HG03469 (cell line): Measurements from ENCODE around the gene UGT2A2.
"Not testable (repeated sequence)": the region's sequence is repeated elsewhere in the genome, so short reads cannot be mapped to it uniquely, and the experiment has no call there.

ENCODE experiments used
- ATAC-seq: cut with Tn5 transposase; IDR thresholded peaks from one replicate; pipeline ENCODE4 v1.9.1; 2021; ENCODE audit warnings: mild to moderate bottlenecking, moderate library complexity, moderate number of reproducible peaks; ENCODE audit not compliant: unreplicated experiment

Gene UGT2A2

DNA sequence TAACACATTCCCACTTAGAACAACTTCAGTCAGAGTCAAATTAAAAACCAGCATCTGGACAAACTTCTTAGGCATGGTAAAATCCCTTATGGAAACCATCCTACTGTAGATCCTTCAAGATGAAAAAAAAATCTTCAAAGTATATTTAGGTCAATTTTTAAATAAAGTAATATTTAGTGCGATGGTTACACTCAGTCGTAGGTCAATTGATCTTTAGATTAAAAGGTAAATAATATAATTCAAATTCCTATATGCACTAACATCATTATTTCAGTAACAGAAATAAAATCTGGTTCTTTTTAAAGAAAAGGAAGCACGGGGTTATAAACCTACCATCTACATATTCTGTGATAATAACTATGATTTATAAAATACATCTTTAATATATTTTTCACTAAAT, at the start of gene UGT2A2:
TSS of gene UGT2A2 (minus strand) at position 101 of the 400 bp plus-strand sequence. CDS start at position 99, 2 bp downstream.
- ATAC-seq, result no peak

GRCh38 chr4:69684804-69685203, 45.4 kb upstream of the UGT2A2 start:
- no peak for ATAC-seq

DNA sequence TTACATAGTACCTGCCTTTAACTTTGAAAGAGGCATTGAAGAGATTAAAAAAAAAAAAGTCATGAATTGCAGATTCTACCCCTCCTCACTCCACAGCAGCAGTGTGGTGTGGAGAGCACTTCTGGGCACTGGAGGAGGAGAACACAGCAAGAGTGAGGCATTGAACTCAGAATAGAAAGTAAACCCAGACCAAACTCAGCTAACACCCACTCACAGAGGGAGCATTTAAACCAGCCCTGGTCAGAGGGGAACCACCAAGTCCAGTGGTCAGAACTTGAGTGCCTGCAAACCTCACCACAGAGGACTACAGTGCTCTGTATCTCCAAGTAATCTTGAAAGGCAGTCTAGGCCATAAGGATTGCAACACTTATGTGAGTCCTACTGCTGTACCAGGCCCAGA, 29.2 kb upstream of the UGT2A2 start:
- no peak for ATAC-seq

DNA sequence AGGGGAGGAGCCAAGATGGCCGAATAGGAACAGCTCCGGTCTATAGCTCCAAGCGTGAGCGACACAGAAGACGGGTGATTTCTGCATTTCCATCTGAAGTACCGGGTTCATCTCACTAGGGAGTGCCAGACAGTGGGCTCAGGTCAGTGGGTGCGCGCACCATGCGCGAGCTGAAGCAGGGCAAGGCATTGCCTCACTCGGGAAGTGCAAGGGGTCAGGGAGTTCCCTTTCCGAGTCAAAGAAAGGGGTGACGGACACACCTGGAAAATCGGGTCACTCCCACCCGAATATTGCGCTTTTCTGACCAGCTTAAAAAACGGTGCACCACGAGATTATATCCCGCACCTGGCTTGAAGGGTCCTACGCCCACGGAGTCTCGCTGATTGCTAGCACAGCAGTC, 24.6 kb upstream of the UGT2A2 start:
- not testable (repeated sequence) for ATAC-seq

DNA sequence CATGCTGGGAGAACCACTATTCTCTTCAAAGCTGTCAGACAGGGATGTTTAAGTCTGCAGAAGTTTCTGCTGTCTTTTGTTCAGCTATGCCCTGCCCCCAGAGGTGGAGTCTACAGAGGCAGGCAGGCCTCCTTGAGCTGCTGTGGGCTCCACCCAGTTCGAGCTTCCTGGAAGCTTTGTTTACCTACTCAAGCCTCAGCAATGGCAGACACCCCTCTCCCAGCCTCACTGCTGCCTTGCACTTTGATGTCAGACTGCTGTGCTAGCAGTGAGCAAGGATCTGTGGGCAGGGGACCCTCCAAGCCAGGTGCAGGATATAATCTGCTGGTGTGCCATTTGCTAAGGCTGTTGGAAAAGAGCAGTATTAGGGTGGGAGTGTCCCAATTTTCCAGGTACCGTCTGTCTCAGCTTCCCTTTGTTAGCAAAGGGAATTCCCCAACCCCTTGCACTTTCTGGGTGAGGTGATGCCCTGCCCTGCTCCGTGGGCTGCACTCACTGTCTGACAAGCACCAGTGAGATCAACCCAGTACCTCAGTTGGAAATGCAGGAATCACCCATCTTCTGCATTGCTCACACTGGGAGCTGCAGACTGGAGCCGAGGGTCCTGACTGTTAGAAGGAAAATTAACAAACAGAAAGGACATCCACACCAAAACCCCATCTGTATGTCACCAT, 21.8 kb upstream of the UGT2A2 start:
- not testable (repeated sequence) for ATAC-seq

GRCh38 chr4:69658133-69658532, 18.7 kb upstream of the UGT2A2 start:
- ATAC-seq, result no peak

DNA sequence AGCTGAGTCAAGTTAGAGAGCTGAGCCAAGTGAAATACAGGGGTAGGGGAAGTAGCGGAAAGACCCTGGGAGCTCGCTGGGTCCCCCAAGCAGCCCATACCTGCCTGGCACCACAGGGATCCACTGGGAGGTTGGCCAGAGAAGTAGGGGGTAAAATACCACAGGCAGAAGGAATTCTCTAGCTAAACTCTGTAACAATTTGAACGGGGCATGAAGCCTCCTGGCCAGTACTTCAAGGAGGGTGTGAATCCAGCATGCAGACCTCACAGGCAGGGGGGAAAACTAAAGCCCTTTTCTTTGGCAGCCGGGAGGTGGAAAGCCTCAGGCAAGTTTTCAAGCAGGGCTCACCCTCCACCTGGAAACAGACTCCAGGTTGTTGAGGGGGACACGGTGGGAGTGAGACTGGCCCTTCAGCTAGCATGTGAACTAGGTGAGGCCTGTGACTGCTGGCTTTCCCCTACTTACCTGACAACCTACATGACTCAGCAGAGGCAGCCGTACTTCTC, 17.3 kb upstream of the UGT2A2 start:
- ATAC-seq, result no peak

DNA sequence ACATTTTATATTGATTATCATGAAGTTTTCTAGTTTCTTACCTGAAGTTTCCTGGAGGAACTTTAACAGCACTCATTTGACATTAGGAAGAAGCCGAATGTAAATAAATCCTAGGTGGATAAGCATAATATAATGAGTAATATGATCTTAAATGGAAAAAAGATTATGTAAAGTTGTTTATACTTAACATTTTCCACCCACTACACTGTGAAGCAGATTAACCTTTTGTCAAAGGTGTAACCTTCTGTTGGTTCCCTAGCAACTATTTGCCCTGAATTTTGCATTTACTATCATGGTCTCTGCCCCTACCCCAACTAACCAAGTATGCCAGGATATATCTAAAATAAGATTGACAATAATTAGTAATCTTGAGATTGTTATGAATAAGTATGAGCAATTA, 13.7 kb upstream of the UGT2A2 start, which contains the start of gene UGT2A1:
TSS of gene UGT2A1 (minus strand) at position 101 of the 400 bp plus-strand sequence. CDS start 5,603 bp downstream, outside the sequence.
- no peak for ATAC-seq

DNA sequence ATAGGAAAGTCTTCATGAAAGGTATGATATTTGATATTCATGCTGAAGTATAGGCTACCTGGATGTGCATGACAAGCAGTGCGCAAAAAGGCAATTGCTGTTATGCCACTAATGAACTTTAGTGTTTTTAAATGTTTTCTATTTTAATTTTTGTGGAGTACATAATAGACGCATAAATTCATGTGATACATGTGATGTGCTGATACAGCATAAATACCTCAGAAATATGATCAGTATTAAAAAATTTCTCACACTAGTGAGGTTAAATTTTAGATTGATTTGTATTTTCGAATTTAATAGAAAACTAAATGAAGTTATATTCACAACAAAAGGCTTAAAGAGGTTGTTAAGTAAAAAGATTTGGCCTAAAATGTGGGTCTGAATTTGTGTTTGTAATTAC, 11.4 kb upstream of the UGT2A2 start:
- no peak for ATAC-seq

- ATAC-seq, result no peak
Measured at GRCh38 chr4:69649629-69650028, 10.2 kb upstream of the UGT2A2 start.

- no peak for ATAC-seq
Measured at GRCh38 chr4:69649207-69649606, 9.8 kb upstream of the UGT2A2 start.

DNA sequence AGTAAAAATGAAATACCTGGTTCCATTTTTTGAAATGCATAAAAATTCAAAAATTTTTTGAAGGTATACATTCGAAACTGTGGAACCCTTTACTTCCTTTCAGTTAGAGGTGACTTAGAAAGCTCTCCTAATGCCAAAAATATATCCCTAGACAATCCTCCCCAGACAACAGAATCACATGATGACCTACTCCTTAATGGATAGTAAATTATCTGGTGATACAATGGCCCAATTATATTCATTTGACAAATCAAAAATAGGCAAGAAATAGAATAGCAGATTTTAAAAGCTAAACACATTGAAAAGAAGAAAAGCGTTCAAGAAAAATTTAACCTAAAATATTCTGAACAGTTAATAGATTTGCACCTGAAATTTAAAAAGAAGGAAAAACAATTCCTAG, 3.5 kb upstream of the UGT2A2 start:
- ATAC-seq, result no peak

DNA sequence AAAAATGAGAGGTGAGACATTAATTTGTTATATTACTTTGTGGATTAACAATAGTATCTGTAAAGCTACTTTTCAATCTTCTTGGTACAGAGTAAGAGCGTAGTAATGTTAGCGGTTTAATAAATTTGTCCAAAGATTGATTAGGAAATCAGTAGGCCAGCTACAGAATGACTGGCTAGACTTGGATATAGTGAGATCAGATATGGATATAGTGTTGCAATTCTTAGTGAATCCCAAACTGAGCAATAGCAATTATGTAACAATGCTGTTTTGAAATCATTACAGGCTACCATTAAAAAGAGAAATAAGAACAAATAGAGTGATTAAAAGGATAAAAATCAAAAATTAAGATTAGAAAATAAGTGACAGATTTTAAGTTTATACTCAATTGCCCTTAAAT, 847 bp upstream of the UGT2A2 start:
- ATAC-seq, result no peak

- no peak for ATAC-seq
Measured at GRCh38 chr4:69617083-69617694, 22.3 kb downstream of the UGT2A2 start.

GRCh38 chr4:69610484-69610883, 29.0 kb downstream of the UGT2A2 start:
- no peak for ATAC-seq

DNA sequence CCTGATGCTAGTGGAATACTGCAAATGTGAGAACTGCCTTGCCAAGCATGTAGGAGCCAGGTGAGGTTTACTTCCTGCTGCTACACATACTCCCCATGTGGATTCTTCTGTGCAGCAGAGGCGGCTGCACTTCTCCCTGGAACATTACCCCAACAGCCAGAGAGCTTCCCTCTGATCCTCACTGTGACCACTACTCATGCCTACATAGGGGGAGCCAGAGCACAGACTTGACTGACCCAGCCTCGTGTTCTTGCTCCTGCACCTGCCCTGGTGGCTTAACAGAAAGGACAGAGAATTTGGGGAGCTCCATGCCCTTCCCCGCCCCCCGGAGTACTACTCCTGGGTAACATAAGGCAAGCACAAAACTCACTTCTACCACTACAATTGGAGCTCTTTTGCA, 38.4 kb downstream of the UGT2A2 start:
- no peak for ATAC-seq

DNA sequence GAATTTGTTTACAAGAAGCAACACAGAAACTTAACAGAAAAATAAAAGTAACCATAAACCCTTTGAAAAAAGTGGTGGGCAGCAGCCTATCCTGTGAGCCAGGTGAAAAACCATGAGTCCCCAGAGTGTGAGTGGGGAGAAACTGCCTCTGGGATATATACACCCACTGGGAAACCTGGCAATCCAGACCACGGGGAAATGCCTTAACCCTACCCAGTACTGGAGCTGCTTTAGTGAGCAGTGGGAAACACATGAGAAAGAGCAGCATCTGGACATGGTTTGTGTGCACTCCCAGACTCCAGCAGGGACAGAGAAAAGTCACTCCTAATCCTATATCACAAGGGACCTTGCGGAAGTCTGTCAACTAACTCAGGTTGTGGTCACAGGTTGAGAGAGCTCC, 39.4 kb downstream of the UGT2A2 start:
- no peak for ATAC-seq

DNA sequence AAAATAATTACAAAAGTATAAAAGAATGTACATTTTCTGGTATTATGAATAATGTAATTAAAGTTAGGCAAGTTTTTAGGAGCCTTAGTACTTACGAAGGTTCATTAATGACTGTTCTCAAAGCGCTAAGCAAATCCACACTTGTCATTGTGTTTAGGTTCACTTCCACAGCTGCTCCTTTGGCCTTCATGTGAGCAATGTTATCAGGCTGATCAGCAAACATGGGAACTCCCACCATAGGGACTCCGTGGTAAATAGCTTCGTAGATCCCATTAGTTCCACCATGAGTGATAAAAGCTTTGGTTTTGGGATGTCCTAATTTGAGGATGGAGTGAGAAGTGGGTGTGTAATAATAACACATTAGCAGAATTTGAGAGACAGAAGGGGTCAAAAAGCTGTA, 45.1 kb downstream of the UGT2A2 start:
- ATAC-seq, result no peak

DNA sequence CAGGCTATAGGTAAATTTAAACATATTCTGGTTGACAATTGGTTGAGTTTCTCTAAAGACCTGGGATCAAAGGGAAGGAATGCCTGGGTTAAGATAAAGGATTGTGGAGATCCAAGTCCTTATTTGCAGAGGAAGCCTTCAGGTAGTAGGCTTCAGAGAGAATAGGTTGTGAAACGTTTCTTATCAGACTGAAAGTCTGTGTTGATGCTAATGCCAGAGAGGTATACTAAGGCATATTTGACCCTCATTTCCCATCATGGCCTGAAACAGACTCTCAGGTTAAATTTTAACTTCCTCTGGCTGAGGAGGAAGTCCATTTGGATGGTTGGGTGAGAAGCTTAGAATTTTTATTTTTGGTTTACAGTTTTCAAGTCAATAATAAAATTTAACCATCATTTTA, 48.1 kb downstream of the UGT2A2 start:
- ATAC-seq, result no peak

- ATAC-seq, result no peak
Measured at GRCh38 chr4:69589884-69590283, 49.6 kb downstream of the UGT2A2 start.

- ATAC-seq, result no peak
Measured at GRCh38 chr4:69584135-69584534, 55.3 kb downstream of the UGT2A2 start.

GRCh38 chr4:69583543-69583942, 55.9 kb downstream of the UGT2A2 start:
- no peak for ATAC-seq
